22Rv1 (cell line): Measurements from ENCODE around the gene CCDC183.
A peak's percentile ranks its signal among the peaks of the same experiment; 100 is the strongest.

Experiments
- H3K27ac ChIP-seq: fragments of 450-650 bp; 2 replicates; pipeline ENCODE4 v1.5.1; 2017
- CTCF ChIP-seq: fragments of 450-650 bp; IDR thresholded peaks from 2 replicates; pipeline ENCODE4 v1.5.1; 2017; ENCODE audit warnings: mild to moderate bottlenecking
- ZFX ChIP-seq: fragments of 450-650 bp; IDR thresholded peaks from 2 replicates; pipeline ENCODE4 v1.6.1; 2017; ENCODE audit warnings: antibody characterized with exemption, borderline replicate concordance

Gene CCDC183

GRCh38 chr9:136831720-136832104 is 35.6 kb downstream of the CCDC183 start:
- H3K27ac ChIP-seq, result no peak overlapping the region; the same call in 1 of the 2 replicates
- TF ChIP-seq ZFX (no peak), CTCF (no peak)

- no peak overlapping the region; the same call in 1 of the 2 replicates for H3K27ac ChIP-seq
- no peak for TF ChIP-seq CTCF
- TF ChIP-seq ZFX, result no peak
Observed at GRCh38 chr9:136832581-136832980, 36.4 kb downstream of the CCDC183 start.

- H3K27ac ChIP-seq, result peak overlapping the region; percentile 90
Observed at GRCh38 chr9:136833381-136834048, 37.4 kb downstream of the CCDC183 start.

- TF ChIP-seq CTCF (no peak), ZFX (no peak)
- peak overlapping the region; percentile 90 for H3K27ac ChIP-seq
Observed at GRCh38 chr9:136835162-136835931, 39.2 kb downstream of the CCDC183 start.

- no peak for TF ChIP-seq CTCF
- no peak for TF ChIP-seq ZFX
- H3K27ac ChIP-seq, result peak overlapping the region; percentile 90
Observed at GRCh38 chr9:136835932-136836904, 40.1 kb downstream of the CCDC183 start.

- TF ChIP-seq ZFX, result no peak
- no peak for TF ChIP-seq CTCF
- peak overlapping the region; percentile 90 for H3K27ac ChIP-seq
Observed at GRCh38 chr9:136837146-136837855, 41.2 kb downstream of the CCDC183 start.

GRCh38 chr9:136837856-136838277 is 41.7 kb downstream of the CCDC183 start:
- peak overlapping the region; percentile 90 for H3K27ac ChIP-seq
